OCI-M1 (cell line): ENCODE data around the gene MRPL9.

Source experiments
- DNase-seq: peaks from one replicate; lab custom pipeline; 2025; lab: John Stamatoyannopoulos, UW

MRPL9 gene

GRCh38 chr1:151711044-151711800, 52.1 kb downstream of the MRPL9 start:
- DNase-seq: no peak

GRCh38 chr1:151710187-151710840, 53.0 kb downstream of the MRPL9 start:
- peak; percentile 72 for DNase-seq
